ENCODE results near the gene CD320. TPM values are rescaled to one million over a fixed set of nuclear protein-coding genes. Genes with fewer than 3 reads are reported as not detected.
A peak's percentile ranks its signal among the peaks of the same experiment; 100 is the strongest.

The CD320 gene
- total and polyA plus RNA-seq, 10 of the 15 experiments (the other 5 are each of a cell fraction or from before 2014, with no cell fraction given) = 1.1 to 134 (median 46.5) TPM

DNA sequence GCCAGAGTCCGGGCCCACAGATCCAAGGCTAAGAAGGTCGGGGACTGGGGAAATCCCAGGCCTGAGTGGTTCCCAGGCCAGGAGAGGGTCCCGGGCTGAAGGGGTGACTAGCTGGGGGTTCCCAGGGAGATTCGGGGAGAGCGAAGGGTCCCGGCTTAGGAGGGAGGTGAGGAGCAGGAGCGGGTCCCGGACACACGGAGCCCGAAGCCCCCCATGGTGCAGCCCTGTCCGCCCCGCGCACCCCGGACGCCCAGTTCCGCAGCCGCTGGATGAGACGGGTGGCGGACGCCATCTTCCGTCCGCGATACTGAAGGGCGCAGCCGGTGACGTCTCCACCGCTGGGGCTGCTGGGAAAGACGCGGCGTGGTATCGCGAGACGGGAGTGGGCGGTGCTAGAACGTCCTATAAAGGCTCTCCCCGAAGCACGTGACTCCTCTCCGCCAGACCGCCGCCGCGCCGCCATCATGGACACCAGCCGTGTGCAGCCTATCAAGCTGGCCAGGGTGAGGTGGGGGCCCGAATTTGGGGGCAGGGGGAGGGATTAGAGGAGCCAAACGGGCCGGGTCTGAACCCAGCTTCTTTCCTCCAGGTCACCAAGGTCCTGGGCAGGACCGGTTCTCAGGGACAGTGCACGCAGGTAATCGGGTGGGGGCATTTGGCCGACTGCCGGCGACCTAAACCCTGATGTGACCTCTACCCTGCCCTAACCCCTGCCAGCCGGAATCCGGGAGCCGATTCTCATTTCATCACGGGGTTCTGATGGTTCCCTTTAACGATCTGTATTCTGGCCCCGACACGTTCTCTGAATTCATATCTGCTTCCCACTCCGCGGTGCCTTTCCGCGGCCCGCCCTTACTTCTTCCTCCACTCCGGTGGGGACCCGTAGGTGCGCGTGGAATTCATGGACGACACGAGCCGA, 13.2 kb upstream of the CD320 start, which contains the start of the genes NDUFA7 and RPS28 (continued):
- TF ChIP-seq ETV6 (conservative IDR thresholded peaks at IDR 0.05 in 1 of 2, IDR thresholded peaks at IDR 0.05 in 1 of 2; ENCODE audit: borderline replicate concordance in 1 of 2, low read depth in 1 of 2) = no peak
- TF ChIP-seq JUND (IDR thresholded peaks at IDR 0.05; ENCODE audit: low read depth, low read length) = no peak
- no peak for TF ChIP-seq WRNIP1 (IDR thresholded peaks at IDR 0.05; ENCODE audit: borderline replicate concordance, low read depth, low read length)
- TF ChIP-seq RUNX3 (IDR thresholded peaks at IDR 0.05; ENCODE audit: low read length) = peak; percentile 56
- 0 out of 2 replicates have a peak, but pooled peaks have one; percentile 27 for TF ChIP-seq RFX5 (IDR thresholded peaks at IDR 0.05; ENCODE audit: low read depth, low read length)
- TF ChIP-seq, protein P1, sequence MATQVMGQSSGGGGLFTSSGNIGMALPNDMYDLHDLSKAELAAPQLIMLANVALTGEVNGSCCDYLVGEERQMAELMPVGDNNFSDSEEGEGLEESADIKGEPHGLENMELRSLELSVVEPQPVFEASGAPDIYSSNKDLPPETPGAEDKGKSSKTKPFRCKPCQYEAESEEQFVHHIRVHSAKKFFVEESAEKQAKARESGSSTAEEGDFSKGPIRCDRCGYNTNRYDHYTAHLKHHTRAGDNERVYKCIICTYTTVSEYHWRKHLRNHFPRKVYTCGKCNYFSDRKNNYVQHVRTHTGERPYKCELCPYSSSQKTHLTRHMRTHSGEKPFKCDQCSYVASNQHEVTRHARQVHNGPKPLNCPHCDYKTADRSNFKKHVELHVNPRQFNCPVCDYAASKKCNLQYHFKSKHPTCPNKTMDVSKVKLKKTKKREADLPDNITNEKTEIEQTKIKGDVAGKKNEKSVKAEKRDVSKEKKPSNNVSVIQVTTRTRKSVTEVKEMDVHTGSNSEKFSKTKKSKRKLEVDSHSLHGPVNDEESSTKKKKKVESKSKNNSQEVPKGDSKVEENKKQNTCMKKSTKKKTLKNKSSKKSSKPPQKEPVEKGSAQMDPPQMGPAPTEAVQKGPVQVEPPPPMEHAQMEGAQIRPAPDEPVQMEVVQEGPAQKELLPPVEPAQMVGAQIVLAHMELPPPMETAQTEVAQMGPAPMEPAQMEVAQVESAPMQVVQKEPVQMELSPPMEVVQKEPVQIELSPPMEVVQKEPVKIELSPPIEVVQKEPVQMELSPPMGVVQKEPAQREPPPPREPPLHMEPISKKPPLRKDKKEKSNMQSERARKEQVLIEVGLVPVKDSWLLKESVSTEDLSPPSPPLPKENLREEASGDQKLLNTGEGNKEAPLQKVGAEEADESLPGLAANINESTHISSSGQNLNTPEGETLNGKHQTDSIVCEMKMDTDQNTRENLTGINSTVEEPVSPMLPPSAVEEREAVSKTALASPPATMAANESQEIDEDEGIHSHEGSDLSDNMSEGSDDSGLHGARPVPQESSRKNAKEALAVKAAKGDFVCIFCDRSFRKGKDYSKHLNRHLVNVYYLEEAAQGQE (IDR thresholded peaks at IDR 0.05; ENCODE audit: low read depth, low read length) = no peak; the same call in 1 of the 2 replicates
- TF ChIP-seq, protein P2, sequence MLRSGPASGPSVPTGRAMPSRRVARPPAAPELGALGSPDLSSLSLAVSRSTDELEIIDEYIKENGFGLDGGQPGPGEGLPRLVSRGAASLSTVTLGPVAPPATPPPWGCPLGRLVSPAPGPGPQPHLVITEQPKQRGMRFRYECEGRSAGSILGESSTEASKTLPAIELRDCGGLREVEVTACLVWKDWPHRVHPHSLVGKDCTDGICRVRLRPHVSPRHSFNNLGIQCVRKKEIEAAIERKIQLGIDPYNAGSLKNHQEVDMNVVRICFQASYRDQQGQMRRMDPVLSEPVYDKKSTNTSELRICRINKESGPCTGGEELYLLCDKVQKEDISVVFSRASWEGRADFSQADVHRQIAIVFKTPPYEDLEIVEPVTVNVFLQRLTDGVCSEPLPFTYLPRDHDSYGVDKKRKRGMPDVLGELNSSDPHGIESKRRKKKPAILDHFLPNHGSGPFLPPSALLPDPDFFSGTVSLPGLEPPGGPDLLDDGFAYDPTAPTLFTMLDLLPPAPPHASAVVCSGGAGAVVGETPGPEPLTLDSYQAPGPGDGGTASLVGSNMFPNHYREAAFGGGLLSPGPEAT (IDR thresholded peaks at IDR 0.05; ENCODE audit: low read depth) = peak; percentile 96
- TF ChIP-seq KLF5 (IDR thresholded peaks at IDR 0.05; ENCODE audit: partially characterized antibody) = no peak
- TF ChIP-seq, protein P3, sequence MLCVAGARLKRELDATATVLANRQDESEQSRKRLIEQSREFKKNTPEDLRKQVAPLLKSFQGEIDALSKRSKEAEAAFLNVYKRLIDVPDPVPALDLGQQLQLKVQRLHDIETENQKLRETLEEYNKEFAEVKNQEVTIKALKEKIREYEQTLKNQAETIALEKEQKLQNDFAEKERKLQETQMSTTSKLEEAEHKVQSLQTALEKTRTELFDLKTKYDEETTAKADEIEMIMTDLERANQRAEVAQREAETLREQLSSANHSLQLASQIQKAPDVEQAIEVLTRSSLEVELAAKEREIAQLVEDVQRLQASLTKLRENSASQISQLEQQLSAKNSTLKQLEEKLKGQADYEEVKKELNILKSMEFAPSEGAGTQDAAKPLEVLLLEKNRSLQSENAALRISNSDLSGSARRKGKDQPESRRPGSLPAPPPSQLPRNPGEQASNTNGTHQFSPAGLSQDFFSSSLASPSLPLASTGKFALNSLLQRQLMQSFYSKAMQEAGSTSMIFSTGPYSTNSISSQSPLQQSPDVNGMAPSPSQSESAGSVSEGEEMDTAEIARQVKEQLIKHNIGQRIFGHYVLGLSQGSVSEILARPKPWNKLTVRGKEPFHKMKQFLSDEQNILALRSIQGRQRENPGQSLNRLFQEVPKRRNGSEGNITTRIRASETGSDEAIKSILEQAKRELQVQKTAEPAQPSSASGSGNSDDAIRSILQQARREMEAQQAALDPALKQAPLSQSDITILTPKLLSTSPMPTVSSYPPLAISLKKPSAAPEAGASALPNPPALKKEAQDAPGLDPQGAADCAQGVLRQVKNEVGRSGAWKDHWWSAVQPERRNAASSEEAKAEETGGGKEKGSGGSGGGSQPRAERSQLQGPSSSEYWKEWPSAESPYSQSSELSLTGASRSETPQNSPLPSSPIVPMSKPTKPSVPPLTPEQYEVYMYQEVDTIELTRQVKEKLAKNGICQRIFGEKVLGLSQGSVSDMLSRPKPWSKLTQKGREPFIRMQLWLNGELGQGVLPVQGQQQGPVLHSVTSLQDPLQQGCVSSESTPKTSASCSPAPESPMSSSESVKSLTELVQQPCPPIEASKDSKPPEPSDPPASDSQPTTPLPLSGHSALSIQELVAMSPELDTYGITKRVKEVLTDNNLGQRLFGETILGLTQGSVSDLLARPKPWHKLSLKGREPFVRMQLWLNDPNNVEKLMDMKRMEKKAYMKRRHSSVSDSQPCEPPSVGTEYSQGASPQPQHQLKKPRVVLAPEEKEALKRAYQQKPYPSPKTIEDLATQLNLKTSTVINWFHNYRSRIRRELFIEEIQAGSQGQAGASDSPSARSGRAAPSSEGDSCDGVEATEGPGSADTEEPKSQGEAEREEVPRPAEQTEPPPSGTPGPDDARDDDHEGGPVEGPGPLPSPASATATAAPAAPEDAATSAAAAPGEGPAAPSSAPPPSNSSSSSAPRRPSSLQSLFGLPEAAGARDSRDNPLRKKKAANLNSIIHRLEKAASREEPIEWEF (IDR thresholded peaks at IDR 0.05; ENCODE audit: insufficient replicate concordance, low read depth, low read length) = no peak
- no peak for TF ChIP-seq ASH2L (IDR thresholded peaks at IDR 0.05; ENCODE audit: borderline replicate concordance, low read depth)
- TF ChIP-seq RAD21 (IDR thresholded peaks at IDR 0.05; ENCODE audit: insufficient read depth, low read depth, low read length) = peak; percentile 53
- TF ChIP-seq YY1 (IDR thresholded peaks at IDR 0.05; ENCODE audit: low read depth, low read length) = peak; percentile 98
- TF ChIP-seq MTA3 (IDR thresholded peaks at IDR 0.05; ENCODE audit: borderline replicate concordance, low read length) = no peak
- TF ChIP-seq, protein P4, sequence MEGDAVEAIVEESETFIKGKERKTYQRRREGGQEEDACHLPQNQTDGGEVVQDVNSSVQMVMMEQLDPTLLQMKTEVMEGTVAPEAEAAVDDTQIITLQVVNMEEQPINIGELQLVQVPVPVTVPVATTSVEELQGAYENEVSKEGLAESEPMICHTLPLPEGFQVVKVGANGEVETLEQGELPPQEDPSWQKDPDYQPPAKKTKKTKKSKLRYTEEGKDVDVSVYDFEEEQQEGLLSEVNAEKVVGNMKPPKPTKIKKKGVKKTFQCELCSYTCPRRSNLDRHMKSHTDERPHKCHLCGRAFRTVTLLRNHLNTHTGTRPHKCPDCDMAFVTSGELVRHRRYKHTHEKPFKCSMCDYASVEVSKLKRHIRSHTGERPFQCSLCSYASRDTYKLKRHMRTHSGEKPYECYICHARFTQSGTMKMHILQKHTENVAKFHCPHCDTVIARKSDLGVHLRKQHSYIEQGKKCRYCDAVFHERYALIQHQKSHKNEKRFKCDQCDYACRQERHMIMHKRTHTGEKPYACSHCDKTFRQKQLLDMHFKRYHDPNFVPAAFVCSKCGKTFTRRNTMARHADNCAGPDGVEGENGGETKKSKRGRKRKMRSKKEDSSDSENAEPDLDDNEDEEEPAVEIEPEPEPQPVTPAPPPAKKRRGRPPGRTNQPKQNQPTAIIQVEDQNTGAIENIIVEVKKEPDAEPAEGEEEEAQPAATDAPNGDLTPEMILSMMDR (IDR thresholded peaks at IDR 0.05 in 2 of 3, conservative IDR thresholded peaks at IDR 0.05 in 1 of 3; ENCODE audit: control insufficient read depth in 2 of 3, extremely low read depth in 1 of 3, insufficient read depth in 1 of 3, low read depth in 3 of 3, low read length in 3 of 3) = peak; percentile 32 to 60 (median 34); a peak in 4 of 6 replicates
- TF ChIP-seq NR2C1 (IDR thresholded peaks at IDR 0.05) = 0 out of 2 replicates have a peak, but pooled peaks have one; percentile 12
